Measurements from ENCODE around the gene ZNF672. TPM values are rescaled to one million over a fixed set of nuclear protein-coding genes. Genes with fewer than 3 reads are reported as not detected.
A peak's percentile ranks its signal among the peaks of the same experiment; 100 is the strongest.

ZNF672 gene
- total RNA-seq, 1 donor from 2014 or later, result 20.6 TPM

- H2AFZ ChIP-seq (ENCODE audit: low read depth, low read length), result peak overlapping the region; percentile 76
- H3K4me1 Mint-ChIP-seq (ENCODE audit: low read depth, unreplicated experiment), result peaks cover 14% of the 10 kb centered on the region
- no peak overlapping the region for H3K27ac ChIP-seq (ENCODE audit: low read depth, low read length)
- peaks cover 12% of the 10 kb centered on the region for H4K20me1 ChIP-seq (ENCODE audit: insufficient read depth, low read length)
- DNase-seq (ENCODE audit: low read depth) (no peak), FAIRE-seq (no peak)
- TF ChIP-seq EZH2 (IDR thresholded peaks at IDR 0.05; ENCODE audit: insufficient read depth, low read length), result no peak
- TF ChIP-seq, protein P1, sequence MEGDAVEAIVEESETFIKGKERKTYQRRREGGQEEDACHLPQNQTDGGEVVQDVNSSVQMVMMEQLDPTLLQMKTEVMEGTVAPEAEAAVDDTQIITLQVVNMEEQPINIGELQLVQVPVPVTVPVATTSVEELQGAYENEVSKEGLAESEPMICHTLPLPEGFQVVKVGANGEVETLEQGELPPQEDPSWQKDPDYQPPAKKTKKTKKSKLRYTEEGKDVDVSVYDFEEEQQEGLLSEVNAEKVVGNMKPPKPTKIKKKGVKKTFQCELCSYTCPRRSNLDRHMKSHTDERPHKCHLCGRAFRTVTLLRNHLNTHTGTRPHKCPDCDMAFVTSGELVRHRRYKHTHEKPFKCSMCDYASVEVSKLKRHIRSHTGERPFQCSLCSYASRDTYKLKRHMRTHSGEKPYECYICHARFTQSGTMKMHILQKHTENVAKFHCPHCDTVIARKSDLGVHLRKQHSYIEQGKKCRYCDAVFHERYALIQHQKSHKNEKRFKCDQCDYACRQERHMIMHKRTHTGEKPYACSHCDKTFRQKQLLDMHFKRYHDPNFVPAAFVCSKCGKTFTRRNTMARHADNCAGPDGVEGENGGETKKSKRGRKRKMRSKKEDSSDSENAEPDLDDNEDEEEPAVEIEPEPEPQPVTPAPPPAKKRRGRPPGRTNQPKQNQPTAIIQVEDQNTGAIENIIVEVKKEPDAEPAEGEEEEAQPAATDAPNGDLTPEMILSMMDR (IDR thresholded peaks at IDR 0.05; ENCODE audit: insufficient read depth, low read depth, low read length), result no peak
- no peaks in the 10 kb centered on the region for H3K36me3 ChIP-seq (ENCODE audit: insufficient read depth, low read length)
- H3K4me2 ChIP-seq (ENCODE audit: low read length), result peak overlapping the region; percentile 97
- no peak overlapping the region for H3K4me3 Mint-ChIP-seq (ENCODE audit: unreplicated experiment)
- H3K27ac Mint-ChIP-seq (ENCODE audit: unreplicated experiment), result no peak overlapping the region
- peaks cover 30% of the 10 kb centered on the region for H3K79me2 ChIP-seq (ENCODE audit: insufficient read depth, low read length)
- peaks cover 3% of the 10 kb centered on the region for H3K27me3 ChIP-seq (ENCODE audit: insufficient read depth, low read length)
- H3K36me3 Mint-ChIP-seq (ENCODE audit: low read depth, unreplicated experiment), result no peaks in the 10 kb centered on the region
- H3K4me3 ChIP-seq (ENCODE audit: insufficient read depth, low read depth, low read length), result peak overlapping the region; percentile 73
- peak overlapping the region; percentile 70 for H3K9ac ChIP-seq (ENCODE audit: low read length)
- H3K4me1 ChIP-seq (ENCODE audit: insufficient read depth, low read length), result peaks cover 3% of the 10 kb centered on the region
- no peaks in the 10 kb centered on the region for H3K9me3 Mint-ChIP-seq (ENCODE audit: unreplicated experiment)
- H3K27me3 Mint-ChIP-seq (ENCODE audit: low read depth, unreplicated experiment), result no peaks in the 10 kb centered on the region
- no peaks in the 10 kb centered on the region for H3K9me3 ChIP-seq (ENCODE audit: insufficient read depth, low read depth, low read length)
Measured at GRCh38 chr1:248837045-248837780, 811 bp upstream of the ZNF672 start.

DNA sequence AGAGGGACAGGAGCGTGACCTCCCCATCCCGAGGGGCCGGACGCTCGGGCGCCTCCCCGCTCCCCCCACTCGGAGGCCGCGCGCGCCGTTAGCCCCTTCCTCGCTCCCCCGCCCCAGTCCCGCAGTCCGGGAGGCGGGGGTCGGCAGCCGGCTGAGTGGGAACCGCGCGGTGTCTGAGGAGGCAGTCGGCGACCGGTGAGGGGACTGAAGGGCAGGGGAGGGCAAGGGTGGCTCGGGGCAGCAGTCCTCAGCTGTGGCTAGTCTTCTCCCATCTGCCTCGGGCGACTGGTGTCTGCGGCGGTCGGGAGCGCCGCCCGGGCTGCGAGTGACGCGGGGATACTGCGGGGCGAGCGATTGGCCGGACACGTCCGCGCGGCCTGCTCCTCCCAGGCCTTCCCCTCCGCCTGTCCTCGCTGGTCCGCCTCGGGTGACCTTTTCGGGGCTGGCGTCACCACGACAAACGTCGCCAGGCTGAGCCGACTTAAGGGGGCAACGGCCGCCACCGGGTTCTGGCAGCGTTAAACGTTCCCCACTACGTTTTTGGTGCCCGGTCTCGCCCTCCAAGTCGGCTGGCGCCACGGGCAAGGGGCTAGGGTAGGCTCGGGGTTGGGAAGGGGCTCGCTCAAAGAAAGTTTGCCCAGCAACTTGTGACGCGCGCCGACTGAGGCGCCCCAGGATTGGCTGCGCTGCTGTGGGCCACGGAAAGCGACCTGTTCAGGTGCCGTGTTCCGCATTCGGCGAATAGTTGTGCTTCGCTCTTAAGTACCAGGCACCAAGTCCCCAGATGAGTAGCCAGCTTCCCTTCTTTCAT is 538 bp downstream of the ZNF672 start:
- peaks cover 16% of the 10 kb centered on the region for H4K20me1 ChIP-seq (ENCODE audit: insufficient read depth, low read length)
- peaks cover 17% of the 10 kb centered on the region for H3K4me1 Mint-ChIP-seq (ENCODE audit: low read depth, unreplicated experiment)
- peak overlapping the region; percentile 96 for H3K27ac ChIP-seq (ENCODE audit: low read depth, low read length)
- peaks cover 3% of the 10 kb centered on the region for H3K4me1 ChIP-seq (ENCODE audit: insufficient read depth, low read length)
- no peak for FAIRE-seq
- no peak for TF ChIP-seq EZH2 (IDR thresholded peaks at IDR 0.05; ENCODE audit: insufficient read depth, low read length)
- TF ChIP-seq, protein P1 (IDR thresholded peaks at IDR 0.05; ENCODE audit: insufficient read depth, low read depth, low read length), result no peak
- H3K27me3 Mint-ChIP-seq (ENCODE audit: low read depth, unreplicated experiment), result no peaks in the 10 kb centered on the region
- H3K79me2 ChIP-seq (ENCODE audit: insufficient read depth, low read length), result peaks cover 43% of the 10 kb centered on the region
- peak overlapping the region; percentile 92 for H3K4me3 Mint-ChIP-seq (ENCODE audit: unreplicated experiment)
- no peaks in the 10 kb centered on the region for H3K9me3 ChIP-seq (ENCODE audit: insufficient read depth, low read depth, low read length)
- peak overlapping the region; percentile 94 for H3K27ac Mint-ChIP-seq (ENCODE audit: unreplicated experiment)
- DNase-seq (ENCODE audit: low read depth), result peak; percentile 82
- H3K36me3 ChIP-seq (ENCODE audit: insufficient read depth, low read length), result no peaks in the 10 kb centered on the region
- no peaks in the 10 kb centered on the region for H3K36me3 Mint-ChIP-seq (ENCODE audit: low read depth, unreplicated experiment)
- H3K4me2 ChIP-seq (ENCODE audit: low read length), result peak overlapping the region; percentile 97
- peak overlapping the region; percentile 98 for H2AFZ ChIP-seq (ENCODE audit: low read depth, low read length)
- H3K9me3 Mint-ChIP-seq (ENCODE audit: unreplicated experiment), result no peaks in the 10 kb centered on the region
- peaks cover 3% of the 10 kb centered on the region for H3K27me3 ChIP-seq (ENCODE audit: insufficient read depth, low read length)
- peak overlapping the region; percentile 94 for H3K9ac ChIP-seq (ENCODE audit: low read length)
- peak overlapping the region; percentile 73 for H3K4me3 ChIP-seq (ENCODE audit: insufficient read depth, low read depth, low read length)

Measured in astrocyte (in vitro differentiated cells and primary cell).